ENCODE results near the gene PRSS36. TPM values are rescaled to one million over a fixed set of nuclear protein-coding genes. Genes with fewer than 3 reads are reported as not detected.

Gene PRSS36
- total and polyA plus RNA-seq, 9 of the 15 experiments (the other 6 are each of a cell fraction or from before 2014, with no cell fraction given), result 0.09 to 1.2 (median 0.54) TPM; not detected in 2

DNA sequence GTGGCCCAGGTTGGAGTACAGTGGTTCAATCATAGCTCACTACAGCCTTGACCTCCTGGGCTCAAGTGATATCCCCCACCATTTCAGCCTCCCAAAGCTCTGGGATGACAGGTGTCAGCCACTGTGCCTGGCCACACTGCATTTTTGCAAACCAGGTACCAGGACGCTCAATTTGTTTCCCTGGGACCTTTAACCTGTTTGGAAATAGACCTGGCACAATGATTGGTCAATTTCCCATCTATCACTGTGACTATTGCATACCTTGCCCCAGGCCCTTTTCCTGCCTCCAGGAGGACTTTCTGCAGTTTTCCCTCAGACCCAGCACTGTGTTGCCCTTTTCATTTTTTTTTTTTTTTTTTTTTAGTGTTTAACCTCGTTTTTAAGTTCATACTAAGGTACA is 19.0 kb upstream of the PRSS36 start:
- ATAC-seq (no peak), DNase-seq (ENCODE audit: extremely low read depth in 1 of 4, low spot score in 3 of 4) (no peak), FAIRE-seq (no peak)
- Histone ChIP-seq H3K4me3 (no peak overlapping the region), H4K20me1 (replicated peaks; ENCODE audit: control insufficient read depth, insufficient read depth, low read length) (no peaks in the 10 kb centered on the region), H3K27me3 (ENCODE audit: control insufficient read depth in 2 of 2, insufficient read depth in 2 of 2, low read length in 2 of 2) (no peaks in the 10 kb centered on the region), H3K4me2 (ENCODE audit: insufficient read depth, low read length) (no peak overlapping the region), H2AFZ (ENCODE audit: low read depth, low read length) (no peak overlapping the region), H3K9me3 (replicated peaks; ENCODE audit: control insufficient read depth, insufficient read depth, low read depth, low read length) (no peaks in the 10 kb centered on the region), H3K79me2 (ENCODE audit: control insufficient read depth, insufficient read depth, low read length) (no peaks in the 10 kb centered on the region), H3K36me3 (ENCODE audit: control insufficient read depth, insufficient read depth, low read length) (no peaks in the 10 kb centered on the region), H3K9ac (ENCODE audit: insufficient read depth in 1 of 2, low read depth in 2 of 2, low read length in 2 of 2) (no peak overlapping the region), H3K27ac (ENCODE audit: extremely low read depth, low read depth, low read length) (no peak overlapping the region), H3K4me1 (replicated peaks in 1 of 2; ENCODE audit: control insufficient read depth in 2 of 2, insufficient read depth in 2 of 2, low read length in 2 of 2) (peaks cover 0 to 3% of the 10 kb centered on the region in 2 experiments; a peak in 3 of 5 replicates), H3K9me1 (ENCODE audit: control insufficient read depth, insufficient read depth, low read length) (no peaks in the 10 kb centered on the region)
- TF ChIP-seq, protein P1, sequence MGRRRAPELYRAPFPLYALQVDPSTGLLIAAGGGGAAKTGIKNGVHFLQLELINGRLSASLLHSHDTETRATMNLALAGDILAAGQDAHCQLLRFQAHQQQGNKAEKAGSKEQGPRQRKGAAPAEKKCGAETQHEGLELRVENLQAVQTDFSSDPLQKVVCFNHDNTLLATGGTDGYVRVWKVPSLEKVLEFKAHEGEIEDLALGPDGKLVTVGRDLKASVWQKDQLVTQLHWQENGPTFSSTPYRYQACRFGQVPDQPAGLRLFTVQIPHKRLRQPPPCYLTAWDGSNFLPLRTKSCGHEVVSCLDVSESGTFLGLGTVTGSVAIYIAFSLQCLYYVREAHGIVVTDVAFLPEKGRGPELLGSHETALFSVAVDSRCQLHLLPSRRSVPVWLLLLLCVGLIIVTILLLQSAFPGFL (CRISPR knock-in tag; IDR thresholded peaks at IDR 0.05), result no peak
- TF ChIP-seq MEF2A (IDR thresholded peaks at IDR 0.05; ENCODE audit: control insufficient read depth, low read depth, low read length) (no peak), ZC3H4 (CRISPR knock-in tag; IDR thresholded peaks at IDR 0.05; ENCODE audit: borderline replicate concordance) (no peak), THRAP3 (IDR thresholded peaks at IDR 0.05; ENCODE audit: borderline replicate concordance) (no peak), TAF7 (tag; IDR thresholded peaks at IDR 0.05) (no peak)
- CTCF ChIA-PET (ENCODE audit: low intra/inter-chr PET ratio), result no interaction called here
- POLR2A ChIA-PET, result interaction anchor here (2.9 kb wide), 1 partner anchor 11 kb away, joined by 22 read pairs; the partner anchor contains the start of gene FUS
- 43% methylated on average over 1 of the region's 2 CpGs for WGBS (ENCODE audit: insufficient coverage, low coverage, missing lambda C conversion rate)
- no TSS peak for BruUV-seq (replicated peaks)
- in situ Hi-C loops (cut with MboI), result no loop called here
- intact Hi-C loops (cut with micrococcal nuclease), result no loop called here

Data from K562 (cell line).